Stimulated activated CD4-positive, alpha-beta T cell treated with anti-CD3 and anti-CD28 coated beads, TNF-alpha, amount 100 ng/mL, for 4 hours (primary cell): Measurements from ENCODE around the gene S100P.

Experiments
- DNase-seq, 3 experiments: peaks; one replicate each; pipeline ENCODE4 v3.0.0-alpha.2; 2020; ENCODE audit warnings: low read depth in 3 of 3

The S100P gene

GRCh38 chr4:6697131-6697530, 3.5 kb downstream of the S100P start:
- DNase-seq, result no peak

- no peak for DNase-seq
These were observed 5.7 kb downstream of the S100P start for GRCh38 chr4:6699388-6699787.

- DNase-seq, result no peak
These were observed 6.2 kb downstream of the S100P start for GRCh38 chr4:6699903-6700302.

DNA sequence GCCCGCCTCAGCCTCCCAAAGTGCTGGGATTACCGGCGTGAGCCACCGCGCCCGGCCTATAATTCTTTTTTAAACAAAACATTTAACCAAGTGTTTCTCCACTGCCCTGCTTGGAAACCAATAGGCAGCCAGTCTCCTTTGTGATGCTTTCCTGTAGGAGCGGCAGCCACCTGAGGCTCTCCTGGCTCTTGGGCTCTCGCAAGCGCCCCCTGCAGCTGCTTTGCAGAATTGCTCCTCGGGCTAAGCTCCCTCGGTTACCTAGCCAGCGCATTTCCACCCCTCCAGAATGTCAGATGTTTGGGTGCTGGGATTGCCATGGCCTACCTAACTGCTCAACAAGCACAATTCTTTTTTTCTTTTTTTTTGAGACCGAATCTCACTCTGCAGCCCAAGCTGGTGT, 7.7 kb downstream of the S100P start:
- no peak for DNase-seq

- DNase-seq, result no peak
These were observed 9.1 kb downstream of the S100P start for GRCh38 chr4:6702761-6703160.

GRCh38 chr4:6703786-6704185, 10.1 kb downstream of the S100P start:
- DNase-seq, result no peak

DNA sequence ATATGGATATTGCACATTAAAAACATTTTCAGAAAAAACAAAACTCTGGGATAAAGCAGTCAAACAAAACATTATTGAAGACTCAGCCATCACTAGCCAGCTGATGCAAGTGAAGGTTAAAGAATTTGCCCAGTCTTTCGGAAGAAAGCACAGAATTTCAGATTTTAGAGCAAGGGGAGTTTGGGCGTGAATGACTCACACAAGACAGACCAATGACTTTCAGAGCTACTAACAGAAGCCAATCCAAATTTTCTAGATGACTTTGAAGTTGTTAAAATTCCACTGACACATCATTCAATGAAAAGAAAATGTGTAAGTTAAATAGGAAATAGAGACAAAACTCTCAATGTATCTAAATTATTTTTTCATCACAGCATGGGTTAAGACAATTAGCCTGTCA, 12.0 kb downstream of the S100P start:
- no peak for DNase-seq

DNA sequence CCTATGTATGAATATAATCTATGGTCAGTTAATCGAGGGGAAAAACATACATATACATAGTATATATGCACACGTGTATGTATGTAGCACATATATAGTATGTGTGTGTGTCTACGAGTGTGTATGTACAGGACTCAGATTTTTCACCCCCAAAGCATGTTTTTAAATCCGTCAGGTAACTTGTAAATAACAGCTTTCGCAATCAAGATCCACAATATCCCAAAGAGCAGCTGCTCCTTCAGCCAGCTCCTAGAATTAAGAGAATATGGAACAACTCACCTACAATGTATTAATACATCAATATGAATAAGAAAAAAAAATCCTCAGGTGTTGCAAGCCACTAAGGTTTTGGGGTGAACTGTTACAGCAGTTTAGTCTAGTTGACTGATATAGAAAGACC, 12.5 kb downstream of the S100P start:
- no peak for DNase-seq

GRCh38 chr4:6709230-6710114, 15.8 kb downstream of the S100P start, which contains the start of gene MRFAP1L1:
Gene MRFAP1L1, minus strand, starts transcription at chr4:6709865. Its CDS starts 236 bp downstream, at chr4:6709629.
- DNase-seq, result peak; percentile 85 to 96 (median 93)

DNA sequence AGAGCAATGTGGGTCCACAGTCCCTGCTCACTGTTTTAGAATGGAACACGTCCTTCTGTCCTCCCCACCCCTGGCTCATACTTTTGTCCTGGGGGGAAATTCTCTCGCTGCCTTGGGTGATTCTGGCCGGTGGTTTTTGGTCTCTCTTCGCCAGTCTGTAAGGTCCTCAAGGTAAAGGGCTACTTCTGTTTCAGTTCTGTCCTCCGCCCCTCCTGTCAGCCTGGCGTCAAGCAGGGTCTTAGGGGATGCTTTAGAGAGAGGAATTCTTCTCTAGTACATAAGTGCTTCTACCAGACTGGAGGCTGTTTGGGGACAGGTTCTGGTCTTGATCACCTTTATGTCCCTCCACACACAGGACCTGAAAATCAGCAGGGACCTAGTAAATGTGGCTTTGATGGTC, 16.6 kb downstream of the S100P start:
- DNase-seq, result no peak

DNA sequence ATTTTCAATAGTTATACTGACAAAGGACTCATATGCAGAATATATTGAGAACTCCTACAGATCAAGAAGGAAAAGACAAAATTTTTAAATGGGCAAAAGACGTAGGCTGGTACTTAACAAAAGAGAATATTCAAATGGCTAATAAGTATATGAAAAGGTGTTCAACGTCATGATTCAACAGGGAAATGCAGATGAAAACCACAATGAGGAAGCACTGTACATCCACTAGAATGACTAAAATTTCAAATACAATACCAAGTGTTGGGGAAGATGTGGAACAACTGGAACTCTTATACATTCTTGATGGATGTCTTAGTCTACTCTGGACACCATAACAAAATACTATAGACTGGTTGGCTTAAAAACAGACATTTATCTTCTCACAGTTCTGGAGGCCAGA, 17.3 kb downstream of the S100P start:
- no peak for DNase-seq

- no peak for DNase-seq
These were observed 21.3 kb downstream of the S100P start for GRCh38 chr4:6714954-6715353.

DNA sequence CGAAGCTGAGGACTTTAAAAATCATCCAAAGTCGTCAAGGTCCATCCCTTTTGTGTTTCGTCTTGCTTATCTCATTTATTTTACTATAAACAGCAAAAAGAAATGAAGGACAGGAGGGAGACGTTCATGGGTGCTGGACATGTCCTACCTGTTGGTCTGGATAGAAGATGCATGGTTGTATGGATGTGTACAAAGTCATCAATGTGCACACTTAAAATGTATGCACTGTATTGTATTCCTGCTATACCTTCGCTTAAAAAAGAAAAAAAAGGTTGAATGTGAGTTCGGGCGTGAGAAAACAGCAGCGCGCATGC, 22.0 kb downstream of the S100P start:
- no peak for DNase-seq

- DNase-seq, result peak; percentile 74 to 81 (median 77)
These were observed 22.6 kb downstream of the S100P start, which contains the start of gene BLOC1S4 for GRCh38 chr4:6716018-6716911. Gene BLOC1S4, plus strand, starts transcription at chr4:6716174. Its CDS starts 36 bp downstream, at chr4:6716210.

DNA sequence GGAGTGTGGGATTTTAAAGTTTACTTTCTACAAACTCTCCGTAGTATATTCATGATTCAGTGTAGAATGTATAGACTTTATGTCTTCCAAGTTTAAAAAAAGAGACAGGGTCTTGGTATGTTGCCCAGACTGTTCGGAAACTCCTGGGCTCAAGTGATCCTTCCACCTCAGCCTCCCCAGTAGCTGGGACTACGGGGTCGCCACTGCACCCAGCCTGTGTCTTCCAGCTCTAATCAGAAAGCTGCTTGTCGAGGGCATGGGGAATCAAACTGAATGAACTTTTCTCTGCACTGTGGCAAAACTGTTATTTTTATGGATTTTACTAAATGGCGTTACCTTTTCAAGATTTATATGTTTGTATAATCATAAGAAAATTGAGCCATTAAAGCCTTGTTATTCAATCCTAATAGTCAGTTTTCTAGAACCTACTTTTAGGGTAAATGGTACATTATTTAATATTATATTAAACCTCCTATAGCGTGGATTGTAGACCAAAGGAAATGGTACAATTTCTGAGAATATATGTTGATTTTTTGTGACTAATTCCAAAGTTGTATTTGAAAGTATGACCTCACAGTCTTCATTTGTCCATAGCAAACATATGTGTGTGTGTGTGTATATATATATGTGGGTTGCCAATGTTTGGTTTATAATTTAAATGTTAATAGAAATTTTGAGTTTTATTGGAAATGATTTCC, 23.4 kb downstream of the S100P start:
- no peak for DNase-seq

DNA sequence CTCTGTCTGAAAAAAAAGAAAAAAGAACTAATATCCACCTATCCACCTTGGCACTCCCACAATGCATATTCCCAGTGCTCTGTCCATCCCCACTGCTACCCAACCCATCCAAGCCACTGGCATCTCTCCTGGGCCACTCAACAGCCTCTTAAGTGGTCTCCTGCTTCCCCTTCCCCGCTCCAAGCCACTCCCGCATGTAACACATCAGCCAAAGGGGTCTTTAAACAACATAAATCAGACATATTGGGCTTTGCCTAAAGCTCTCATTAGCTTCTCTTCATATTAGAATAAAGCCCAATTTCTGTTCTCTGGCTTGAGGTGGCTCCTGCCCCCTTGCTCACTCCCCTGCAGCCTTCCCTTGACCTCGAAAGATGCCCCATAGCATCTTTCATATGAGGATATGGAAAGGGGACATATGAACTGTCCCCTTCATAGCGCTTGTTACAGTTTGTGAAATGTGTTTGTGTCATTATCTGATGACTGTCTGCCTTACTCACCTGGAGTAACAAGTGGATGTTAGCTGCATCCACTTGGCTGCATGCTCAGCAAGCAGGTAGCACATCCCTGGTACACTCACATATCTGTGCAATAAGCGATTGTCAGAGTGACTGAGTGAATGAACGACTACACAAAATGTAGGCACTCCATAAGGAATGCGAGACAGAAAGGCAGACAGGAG, 25.4 kb downstream of the S100P start:
- DNase-seq, result no peak

- DNase-seq, result no peak
These were observed 26.0 kb downstream of the S100P start for GRCh38 chr4:6719611-6720179.

DNA sequence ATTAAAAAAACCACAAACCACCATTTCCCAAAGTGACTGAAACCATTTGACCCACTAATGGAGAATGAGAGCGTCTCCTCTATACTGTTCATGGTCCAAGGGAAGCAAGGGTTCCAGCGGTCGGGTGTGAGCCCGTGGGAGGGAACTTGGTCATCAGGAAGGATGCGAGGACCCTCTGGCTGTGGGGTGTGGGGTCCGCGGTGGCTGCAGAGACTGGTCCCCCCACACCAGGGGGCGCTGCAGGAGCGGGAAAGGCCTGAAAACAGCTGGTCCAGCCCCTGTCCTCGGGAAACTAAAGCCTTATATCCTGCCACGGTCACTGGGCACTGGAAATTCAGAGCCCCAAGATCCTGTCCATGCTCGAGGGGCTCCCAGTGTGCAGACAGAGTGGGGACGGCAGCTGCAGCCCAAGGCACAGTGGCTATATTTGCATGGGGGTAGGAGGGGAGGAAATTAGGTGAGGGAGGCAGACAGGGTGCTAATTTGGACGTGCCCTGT, 26.6 kb downstream of the S100P start:
- DNase-seq, result peak; percentile 60 to 83 (median 74)

GRCh38 chr4:6721121-6721520, 27.4 kb downstream of the S100P start:
- no peak for DNase-seq

GRCh38 chr4:6722891-6723290, 29.2 kb downstream of the S100P start:
- no peak for DNase-seq

- no peak for DNase-seq
These were observed 30.2 kb downstream of the S100P start for GRCh38 chr4:6723851-6724250.
